T-helper 22 cell (primary cell): ENCODE results near the gene ADAMTS14.

Source experiments
- DNase-seq: peaks from one replicate; pipeline ENCODE4 v3.0.0-alpha.2; 2020; ENCODE audit warnings: low read depth

The ADAMTS14 gene

GRCh38 chr10:70784016-70784415 lies 111.7 kb downstream of the ADAMTS14 start:
- DNase-seq = no peak

GRCh38 chr10:70784471-70784870 lies 112.2 kb downstream of the ADAMTS14 start:
- no peak for DNase-seq

- no peak for DNase-seq
Observed at GRCh38 chr10:70785190-70785589, 112.9 kb downstream of the ADAMTS14 start, which contains the start of gene TBATA. TSS of gene TBATA (minus strand) at chr10:70785377. CDS start at chr10:70783379, 1,998 bp downstream.

GRCh38 chr10:70786799-70787415 lies 114.6 kb downstream of the ADAMTS14 start:
- DNase-seq = no peak

- DNase-seq = no peak
Observed at GRCh38 chr10:70791386-70792039, 119.2 kb downstream of the ADAMTS14 start.

- DNase-seq = no peak
Observed at GRCh38 chr10:70795613-70796012, 123.3 kb downstream of the ADAMTS14 start.

- DNase-seq = no peak
Observed at GRCh38 chr10:70797840-70798239, 125.5 kb downstream of the ADAMTS14 start.

GRCh38 chr10:70799124-70799523 lies 126.8 kb downstream of the ADAMTS14 start:
- no peak for DNase-seq

- DNase-seq = no peak
Observed at GRCh38 chr10:70801854-70802253, 129.5 kb downstream of the ADAMTS14 start.

GRCh38 chr10:70803775-70804420 lies 131.6 kb downstream of the ADAMTS14 start:
- DNase-seq = no peak

- no peak for DNase-seq
Observed at GRCh38 chr10:70804421-70804808, 132.1 kb downstream of the ADAMTS14 start.

- DNase-seq = no peak
Observed at GRCh38 chr10:70805619-70806215, 133.4 kb downstream of the ADAMTS14 start.

GRCh38 chr10:70806841-70807240 lies 134.5 kb downstream of the ADAMTS14 start:
- no peak for DNase-seq

GRCh38 chr10:70807556-70807955 lies 135.2 kb downstream of the ADAMTS14 start:
- no peak for DNase-seq

- no peak for DNase-seq
Observed at GRCh38 chr10:70809011-70809611, 136.8 kb downstream of the ADAMTS14 start.

GRCh38 chr10:70809726-70810125 lies 137.4 kb downstream of the ADAMTS14 start:
- no peak for DNase-seq

- DNase-seq = no peak
Observed at GRCh38 chr10:70810967-70811366, 138.7 kb downstream of the ADAMTS14 start.

- DNase-seq = no peak
Observed at GRCh38 chr10:70811881-70812280, 139.6 kb downstream of the ADAMTS14 start.
